Measurements from ENCODE around the gene PCDH15. TPM values are rescaled to one million over a fixed set of nuclear protein-coding genes. Genes with fewer than 3 reads are reported as not detected.

Gene PCDH15
- total and polyA plus RNA-seq, 2 of the 4 experiments (the other 2 are of a cell fraction) = not detected

DNA sequence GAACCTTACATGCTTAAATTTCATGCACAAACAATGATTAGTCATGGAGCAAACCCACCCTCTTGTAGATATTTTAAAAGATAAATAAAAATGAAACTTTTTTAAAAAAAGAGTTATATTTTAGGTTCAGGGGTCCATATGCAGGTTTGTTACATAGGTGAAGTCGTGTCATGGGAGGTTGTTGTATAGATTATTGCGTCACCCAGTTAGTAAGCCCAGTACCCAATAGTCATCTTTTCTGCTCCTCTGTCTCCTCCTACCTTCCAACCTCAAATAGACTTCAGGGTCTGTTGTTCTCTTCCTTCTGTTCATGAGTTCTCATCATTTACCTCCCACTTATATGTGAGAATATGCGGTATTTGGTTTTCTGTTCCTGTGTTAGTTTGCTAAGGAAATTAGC lies 486.6 kb downstream of the PCDH15 start:
- no peak overlapping the region for H2BK15ac ChIP-seq (ENCODE audit: low read depth, low read length)
- ChIA-PET CTCF (no interaction called here), POLR2A (ENCODE audit: unreplicated experiment) (no interaction called here)
- no peak overlapping the region for H3K56ac ChIP-seq (ENCODE audit: extremely low read depth, insufficient read depth, low read length)
- no peak overlapping the region for H3K23ac ChIP-seq (ENCODE audit: low read depth, low read length)
- H2BK5ac ChIP-seq (ENCODE audit: low read depth, low read length, poor library complexity, severe bottlenecking) = no peak overlapping the region
- DNase-seq (no peak), ATAC-seq (ENCODE audit: low read depth) (no peak)
- H4K91ac ChIP-seq (ENCODE audit: insufficient read depth, low read depth, low read length) = no peak overlapping the region
- H3K18ac ChIP-seq (ENCODE audit: low read depth, low read length) = no peak overlapping the region
- WGBS, 2 experiments (ENCODE audit: extremely low coverage in 2 of 2, insufficient read length in 1 of 2) = no CpG with 5 or more reads among the region's 3 CpGs
- H3K4me3 ChIP-seq (ENCODE audit: insufficient read depth, low read depth, low read length) = no peak overlapping the region
- H4K5ac ChIP-seq (ENCODE audit: low read depth, low read length) = no peak overlapping the region
- BruUV-seq (replicated peaks) = no TSS peak
- intact Hi-C loops (cut with micrococcal nuclease) (no loop called here), in situ Hi-C loops (cut with MboI; ENCODE audit: low sequenced_read_pairs) (no loop called here), dilution Hi-C loops (cut with HindIII; ENCODE audit: low sequenced_read_pairs, unreplicated experiment) (no loop called here)
- no peak overlapping the region for H4K8ac ChIP-seq (ENCODE audit: low read depth in 2 of 2, low read length in 2 of 2)
- H3K79me1 ChIP-seq (ENCODE audit: low read depth in 1 of 2, low read length in 2 of 2) = no peaks in the 10 kb centered on the region
- no peak overlapping the region for H2BK120ac ChIP-seq (ENCODE audit: low read depth, low read length)
- no peak overlapping the region for H3K4me2 ChIP-seq (ENCODE audit: low read depth, low read length)
- H3K4ac ChIP-seq (ENCODE audit: low read depth, low read length) = no peak overlapping the region
- H3K14ac ChIP-seq (replicated peaks; ENCODE audit: low read depth, low read length) = no peak overlapping the region
- H3K27me3 ChIP-seq (ENCODE audit: control insufficient read depth, insufficient read depth, low read length) = no peaks in the 10 kb centered on the region
- H2AFZ ChIP-seq (replicated peaks; ENCODE audit: low read length, poor library complexity) = no peak overlapping the region
- H3K36me3 ChIP-seq (ENCODE audit: control insufficient read depth, insufficient read depth, low read length) = no peaks in the 10 kb centered on the region
- peak; percentile 54 for TF ChIP-seq CEBPB (IDR thresholded peaks at IDR 0.05; ENCODE audit: low read depth, low read length)
- TF ChIP-seq, protein P1, sequence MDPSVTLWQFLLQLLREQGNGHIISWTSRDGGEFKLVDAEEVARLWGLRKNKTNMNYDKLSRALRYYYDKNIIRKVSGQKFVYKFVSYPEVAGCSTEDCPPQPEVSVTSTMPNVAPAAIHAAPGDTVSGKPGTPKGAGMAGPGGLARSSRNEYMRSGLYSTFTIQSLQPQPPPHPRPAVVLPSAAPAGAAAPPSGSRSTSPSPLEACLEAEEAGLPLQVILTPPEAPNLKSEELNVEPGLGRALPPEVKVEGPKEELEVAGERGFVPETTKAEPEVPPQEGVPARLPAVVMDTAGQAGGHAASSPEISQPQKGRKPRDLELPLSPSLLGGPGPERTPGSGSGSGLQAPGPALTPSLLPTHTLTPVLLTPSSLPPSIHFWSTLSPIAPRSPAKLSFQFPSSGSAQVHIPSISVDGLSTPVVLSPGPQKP (IDR thresholded peaks at IDR 0.05; ENCODE audit: borderline replicate concordance, low read depth, low read length) = no peak
- H3K9me1 ChIP-seq (ENCODE audit: insufficient read depth, low read length) = no peaks in the 10 kb centered on the region
- no peak overlapping the region for H2AK5ac ChIP-seq (ENCODE audit: low read depth, low read length)
- no peaks in the 10 kb centered on the region for H4K20me1 ChIP-seq (ENCODE audit: insufficient read depth, low read length)
- H3K4me1 ChIP-seq (ENCODE audit: control insufficient read depth, insufficient read depth, low read length) = no peaks in the 10 kb centered on the region
- no peak overlapping the region for H3K27ac ChIP-seq (ENCODE audit: insufficient read depth, low read length)
- no peak overlapping the region for H2BK20ac ChIP-seq (ENCODE audit: low read depth, low read length)
- peaks cover 1% of the 10 kb centered on the region; the same call in 1 of the 2 replicates for H3K9me3 ChIP-seq (ENCODE audit: control insufficient read depth, insufficient read depth, low read length)
- H2AK9ac ChIP-seq (replicated peaks; ENCODE audit: low read depth, low read length, poor library complexity) = no peak overlapping the region
- no peak overlapping the region for H3K9ac ChIP-seq (ENCODE audit: low read depth, low read length)

Data from IMR-90 (cell line).